Activated CD4-positive, alpha-beta memory T cell treated with anti-CD3 and anti-CD28 coated beads for 36 hours (primary cell): ENCODE results near the gene THAP12. TPM values are rescaled to one million over a fixed set of nuclear protein-coding genes. Genes with fewer than 3 reads are reported as not detected.
A peak's percentile ranks its signal among the peaks of the same experiment; 100 is the strongest.
"Not testable (repeated sequence)": the region's sequence is repeated elsewhere in the genome, so short reads cannot be mapped to it uniquely, and the experiment has no call there.

Experiments
- CTCF ChIA-PET: fragments of 350-600 bp; sonication (Branson Sonifier 250); formaldehyde crosslinking; loops from one replicate; lab custom pipeline; 2021; ENCODE audit warnings: antibody characterized with exemption, inconsistent platforms; lab: Charles Lee
- POLR2A ChIA-PET: fragments of 350-600 bp; sonication (Branson Sonifier 250); formaldehyde crosslinking; loops from one replicate; lab custom pipeline; 2021; ENCODE audit warnings: antibody characterized with exemption; lab: Charles Lee
- DNase-seq: peaks from one replicate; pipeline ENCODE4 v3.0.0-alpha.2; 2020
- H3K27ac Mint-ChIP-seq: one replicate; pipeline ENCODE4 v1.8.0; 2021; ENCODE audit warnings: mixed read lengths
- H3K27me3 Mint-ChIP-seq: one replicate; pipeline ENCODE4 v1.8.0; 2021; ENCODE audit warnings: mixed read lengths
- H3K36me3 Mint-ChIP-seq: one replicate; pipeline ENCODE4 v1.8.0; 2021; ENCODE audit warnings: mixed read lengths
- H3K4me1 Mint-ChIP-seq: one replicate; pipeline ENCODE4 v1.8.0; 2021; ENCODE audit warnings: low read depth, mixed read lengths
- H3K4me3 Mint-ChIP-seq: one replicate; pipeline ENCODE4 v1.8.0; 2021; ENCODE audit warnings: mild to moderate bottlenecking, mixed read lengths
- H3K9me3 Mint-ChIP-seq: one replicate; pipeline ENCODE4 v1.8.0; 2021; ENCODE audit warnings: mixed read lengths
- intact Hi-C: fragments of 100-400 bp; cut with micrococcal nuclease; formaldehyde crosslinking; loops from one replicate; pipeline ENCODE4 v1.15.1; 2023
- total RNA-seq, 2 experiments: library from RNA; stranded (reverse); gene quantifications; one replicate each; pipeline ENCODE4 v1.2.3, GENCODE V29; 2021

Gene THAP12, protein sequence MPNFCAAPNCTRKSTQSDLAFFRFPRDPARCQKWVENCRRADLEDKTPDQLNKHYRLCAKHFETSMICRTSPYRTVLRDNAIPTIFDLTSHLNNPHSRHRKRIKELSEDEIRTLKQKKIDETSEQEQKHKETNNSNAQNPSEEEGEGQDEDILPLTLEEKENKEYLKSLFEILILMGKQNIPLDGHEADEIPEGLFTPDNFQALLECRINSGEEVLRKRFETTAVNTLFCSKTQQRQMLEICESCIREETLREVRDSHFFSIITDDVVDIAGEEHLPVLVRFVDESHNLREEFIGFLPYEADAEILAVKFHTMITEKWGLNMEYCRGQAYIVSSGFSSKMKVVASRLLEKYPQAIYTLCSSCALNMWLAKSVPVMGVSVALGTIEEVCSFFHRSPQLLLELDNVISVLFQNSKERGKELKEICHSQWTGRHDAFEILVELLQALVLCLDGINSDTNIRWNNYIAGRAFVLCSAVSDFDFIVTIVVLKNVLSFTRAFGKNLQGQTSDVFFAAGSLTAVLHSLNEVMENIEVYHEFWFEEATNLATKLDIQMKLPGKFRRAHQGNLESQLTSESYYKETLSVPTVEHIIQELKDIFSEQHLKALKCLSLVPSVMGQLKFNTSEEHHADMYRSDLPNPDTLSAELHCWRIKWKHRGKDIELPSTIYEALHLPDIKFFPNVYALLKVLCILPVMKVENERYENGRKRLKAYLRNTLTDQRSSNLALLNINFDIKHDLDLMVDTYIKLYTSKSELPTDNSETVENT
- 10 to 100 TPM; 46.2 to 49.2 TPM for total RNA-seq

DNA sequence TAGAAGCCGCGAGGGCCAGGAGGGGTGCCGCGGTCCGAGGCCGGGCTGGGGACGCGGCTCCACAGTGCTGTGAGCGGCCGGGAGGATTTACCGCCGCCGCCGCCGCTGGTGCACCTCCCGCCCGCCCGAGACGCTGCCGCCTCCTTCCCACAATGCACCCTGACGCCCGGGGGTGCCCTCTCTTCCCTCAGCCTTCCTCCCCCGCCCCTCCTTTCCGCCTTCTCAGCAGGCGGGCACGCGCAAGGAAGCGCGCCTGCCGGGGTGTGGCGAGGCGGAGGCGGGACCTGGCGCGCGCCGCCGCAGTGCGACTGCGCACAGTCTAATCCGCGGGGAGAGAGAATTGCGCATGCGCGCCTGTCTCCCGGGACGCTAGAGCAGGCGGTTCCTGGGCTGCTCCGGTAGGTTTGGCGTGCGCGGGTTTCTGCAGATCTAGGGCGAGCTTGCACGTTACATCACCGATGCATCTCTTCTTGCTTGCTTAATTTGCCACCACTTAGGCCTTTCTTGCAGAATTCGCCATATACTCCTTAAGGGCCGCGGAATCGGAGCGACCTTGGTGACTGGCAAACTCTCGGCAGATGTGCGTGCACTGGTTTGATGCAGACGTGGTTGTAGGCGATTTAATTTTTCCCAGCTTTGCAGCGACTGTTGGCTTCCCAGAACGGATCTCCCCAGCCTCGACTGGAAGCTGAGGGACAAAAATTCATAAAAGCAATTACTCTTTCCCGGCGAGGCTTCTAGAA, at the start of gene THAP12, which contains the start of gene GVQW3:
THAP12 (minus strand) TSS at position 156 of the 743 bp plus-strand sequence. CDS start 296 bp downstream, outside the sequence.
GVQW3 (plus strand) TSS at position 347 of the 743 bp plus-strand sequence. CDS start 506 bp downstream, outside the sequence.
- H3K4me1 Mint-ChIP-seq: peaks cover 57% of the 10 kb centered on the region
- H3K4me3 Mint-ChIP-seq: peak within 1 kb of the TSS; percentile 87
- POLR2A ChIA-PET: interaction anchor here (1.1 to 1.6 kb wide), 3 partner anchors 9 to 62 kb away, joined by 3 to 4 read pairs (median 3); no protein-coding TSS in a partner anchor
- CTCF ChIA-PET: interaction anchor here (1.1 to 1.5 kb wide), 2 partner anchors 62 to 173 kb away, joined by 3 read pairs; no protein-coding TSS in a partner anchor
- no peaks in the 10 kb centered on the region for H3K27me3 Mint-ChIP-seq
- H3K27ac Mint-ChIP-seq: peak within 1 kb of the TSS; percentile 89
- H3K9me3 Mint-ChIP-seq: no peaks in the 10 kb centered on the region
- intact Hi-C loops: loop anchor here (1.0 to 5.0 kb wide), 5 partner anchors 10 to 566 kb away; partner anchors contain the start of gene UVRAG
- peak; percentile 98 for DNase-seq
- H3K36me3 Mint-ChIP-seq: peaks cover 4% of the 10 kb centered on the region

DNA sequence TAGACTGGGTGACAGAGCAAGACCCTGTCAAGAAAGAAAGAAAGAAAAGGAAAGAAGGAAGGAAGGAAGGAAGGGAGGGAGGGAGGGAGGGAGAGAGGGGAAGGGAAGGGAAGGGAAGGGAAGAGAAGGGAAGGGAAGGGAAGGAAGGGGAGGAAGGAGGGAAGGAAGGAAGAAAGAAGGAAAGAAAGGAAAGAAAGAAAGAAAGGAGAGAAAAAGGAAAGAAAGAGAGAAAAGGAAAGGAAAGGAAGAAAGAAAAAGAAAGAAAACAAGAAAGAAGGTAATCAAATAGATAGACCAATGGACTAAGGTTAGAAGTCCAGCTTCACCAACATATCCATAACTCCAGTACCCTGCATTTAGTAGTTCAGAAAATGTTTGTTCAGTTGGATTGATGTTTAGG, 45.7 kb upstream of the THAP12 start:
- no peak overlapping the region for H3K27ac Mint-ChIP-seq
- POLR2A ChIA-PET: no interaction called here
- no peaks in the 10 kb centered on the region for H3K9me3 Mint-ChIP-seq
- intact Hi-C loops: loop anchor here (10.0 kb wide), 1 partner anchor 222 kb away; the partner anchor contains the start of gene WNT11
- no peak overlapping the region for H3K4me3 Mint-ChIP-seq
- CTCF ChIA-PET: no interaction called here
- DNase-seq: no peak
- peaks cover 3% of the 10 kb centered on the region for H3K27me3 Mint-ChIP-seq
- peaks cover 13% of the 10 kb centered on the region for H3K4me1 Mint-ChIP-seq
- H3K36me3 Mint-ChIP-seq: no peaks in the 10 kb centered on the region

DNA sequence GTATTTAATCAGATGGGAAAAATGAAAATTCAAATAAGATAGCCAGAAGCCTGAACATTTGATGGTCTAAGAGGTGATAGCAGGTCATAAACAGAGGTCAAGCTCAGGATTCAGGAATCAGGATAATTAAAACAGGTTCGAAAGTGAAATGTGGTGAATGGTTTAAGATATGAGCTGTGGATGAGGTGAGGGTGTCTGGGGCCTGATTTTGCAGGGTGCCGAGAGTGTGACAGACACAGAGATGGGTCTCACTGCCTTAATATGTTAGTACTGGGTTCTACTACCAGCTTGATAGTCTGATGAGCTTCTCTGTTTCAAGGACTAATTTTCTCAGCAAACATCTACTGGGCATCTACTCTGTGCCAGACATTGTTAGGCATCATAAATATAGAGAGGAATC, 44.0 kb upstream of the THAP12 start:
- no peak overlapping the region for H3K27ac Mint-ChIP-seq
- no peak for DNase-seq
- peaks cover 13% of the 10 kb centered on the region for H3K4me1 Mint-ChIP-seq
- H3K27me3 Mint-ChIP-seq: peaks cover 3% of the 10 kb centered on the region
- POLR2A ChIA-PET: interaction anchor here (1.7 kb wide), 1 partner anchor 21 kb away, joined by 5 read pairs; the partner anchor contains the start of gene EMSY
- no peaks in the 10 kb centered on the region for H3K36me3 Mint-ChIP-seq
- H3K4me3 Mint-ChIP-seq: no peak overlapping the region
- intact Hi-C loops: loop anchor here (1.0 to 10.0 kb wide), 3 partner anchors 19 to 220 kb away; partner anchors contain the start of genes GVQW3, THAP12 and WNT11
- no peaks in the 10 kb centered on the region for H3K9me3 Mint-ChIP-seq
- CTCF ChIA-PET: interaction anchor here (1.0 kb wide), 1 partner anchor 217 kb away, joined by 4 read pairs; no protein-coding TSS in a partner anchor

DNA sequence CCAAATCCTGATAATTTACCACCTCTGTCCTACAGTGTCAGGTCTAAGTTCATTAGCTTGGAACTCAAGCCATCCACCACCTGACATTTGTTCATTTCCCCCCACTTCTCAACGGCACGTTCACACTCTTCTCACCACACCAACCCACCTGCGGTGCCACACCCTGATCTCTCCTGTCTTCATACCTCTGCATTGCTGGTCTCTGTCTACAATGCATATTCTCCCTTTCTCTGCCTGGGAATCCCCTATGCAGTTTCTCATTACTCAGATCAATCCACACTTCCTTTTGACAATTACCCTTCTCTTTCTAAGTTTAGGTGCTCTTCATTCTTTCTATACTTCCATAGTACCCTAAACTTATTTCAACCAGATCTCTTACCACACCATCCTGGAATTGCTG, 43.4 kb upstream of the THAP12 start:
- Mint-ChIP-seq H3K36me3 (no peaks in the 10 kb centered on the region), H3K4me3 (no peak overlapping the region), H3K9me3 (no peaks in the 10 kb centered on the region), H3K27me3 (peaks cover 4% of the 10 kb centered on the region), H3K4me1 (peaks cover 13% of the 10 kb centered on the region), H3K27ac (no peak overlapping the region)
- CTCF ChIA-PET: interaction anchor here (0.7 to 1.0 kb wide), 2 partner anchors 59 to 216 kb away, joined by 3 to 4 read pairs; no protein-coding TSS in a partner anchor
- DNase-seq: peak; percentile 61
- intact Hi-C loops: loop anchor here (1.0 to 10.0 kb wide), 3 partner anchors 20 to 220 kb away; partner anchors contain the start of genes GVQW3, THAP12 and WNT11
- POLR2A ChIA-PET: interaction anchor here (1.7 kb wide), 1 partner anchor 21 kb away, joined by 5 read pairs; the partner anchor contains the start of gene EMSY

DNA sequence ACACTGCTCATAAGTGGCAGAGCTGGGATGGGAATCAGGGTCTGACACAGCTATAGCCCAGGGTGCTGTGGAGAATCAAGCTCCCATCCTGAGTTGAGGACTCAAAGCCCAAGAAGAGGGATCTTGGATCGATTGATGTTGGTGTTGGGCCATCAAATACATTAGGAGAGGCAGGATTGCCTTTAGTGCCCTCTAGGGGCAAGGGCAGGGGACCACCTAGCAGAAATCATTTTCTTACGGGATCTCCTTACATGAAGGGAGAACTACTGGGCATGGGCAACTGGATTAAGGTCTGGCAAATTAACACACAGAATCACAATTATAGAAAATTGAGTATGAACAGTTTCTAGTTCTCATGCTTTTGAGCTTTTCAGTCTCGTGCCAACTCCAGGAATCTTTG, 39.0 kb upstream of the THAP12 start:
- intact Hi-C loops: loop anchor here (10.0 kb wide), 1 partner anchor 215 kb away; the partner anchor contains the start of gene WNT11
- ChIA-PET POLR2A (no interaction called here), CTCF (interaction anchor here (0.8 to 2.2 kb wide), 7 partner anchors 9 to 212 kb away, joined by 3 to 10 read pairs (median 5); no protein-coding TSS in a partner anchor)
- peaks cover 11% of the 10 kb centered on the region for H3K4me1 Mint-ChIP-seq
- H3K27ac Mint-ChIP-seq: no peak overlapping the region
- DNase-seq: peak; percentile 30
- H3K27me3 Mint-ChIP-seq: peaks cover 11% of the 10 kb centered on the region
- H3K9me3 Mint-ChIP-seq: no peaks in the 10 kb centered on the region
- H3K36me3 Mint-ChIP-seq: no peaks in the 10 kb centered on the region
- H3K4me3 Mint-ChIP-seq: no peak overlapping the region

DNA sequence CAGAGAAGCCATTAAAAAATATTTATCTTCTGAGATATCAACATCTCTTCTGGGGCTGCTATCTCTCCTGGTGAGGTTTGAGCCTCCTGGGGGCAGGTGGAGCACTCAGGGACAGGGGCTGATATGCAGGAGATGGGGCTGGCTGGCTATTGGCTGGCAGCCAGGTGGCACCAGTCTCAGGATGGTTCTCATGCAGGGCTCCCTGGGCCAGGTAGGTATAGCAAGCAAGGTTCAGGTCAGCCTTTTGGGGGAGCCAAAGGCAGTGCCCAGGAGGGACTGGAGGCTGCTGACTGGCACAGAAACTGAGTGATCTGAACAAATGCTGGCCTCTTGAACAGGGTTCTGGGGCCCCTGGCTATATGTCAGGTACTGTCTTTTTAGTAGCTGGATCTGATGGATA, 34.1 kb upstream of the THAP12 start:
- no peaks in the 10 kb centered on the region for H3K9me3 Mint-ChIP-seq
- intact Hi-C loops: no loop called here
- peaks cover 10% of the 10 kb centered on the region for H3K27me3 Mint-ChIP-seq
- no peak overlapping the region for H3K27ac Mint-ChIP-seq
- ChIA-PET CTCF (no interaction called here), POLR2A (no interaction called here)
- no peak overlapping the region for H3K4me3 Mint-ChIP-seq
- DNase-seq: peak; percentile 22
- no peaks in the 10 kb centered on the region for H3K36me3 Mint-ChIP-seq
- H3K4me1 Mint-ChIP-seq: no peaks in the 10 kb centered on the region

DNA sequence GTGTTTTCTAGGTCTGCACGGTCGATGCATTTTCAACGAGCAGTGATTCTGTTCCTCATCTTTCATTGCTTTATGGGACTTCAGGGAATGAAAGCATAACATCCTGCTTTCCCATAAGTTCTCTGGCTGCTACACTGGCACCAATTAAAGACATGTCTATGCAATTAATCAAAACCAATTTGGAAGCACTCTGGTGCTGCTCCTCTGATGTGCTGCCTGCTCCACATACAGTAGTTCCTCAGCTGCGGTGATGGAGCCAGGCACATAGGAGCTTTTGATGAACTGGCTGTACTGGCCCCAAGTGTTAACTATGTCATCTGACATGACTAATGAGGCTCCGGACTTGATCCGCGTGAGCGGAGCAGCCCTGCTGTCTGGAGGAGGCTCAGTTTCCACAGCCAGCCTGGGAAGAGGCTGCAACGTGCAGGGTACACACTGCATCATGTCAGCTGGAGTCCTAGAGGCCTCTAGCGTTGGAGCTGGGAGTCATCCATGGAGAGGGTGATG, 30.0 kb upstream of the THAP12 start:
- Mint-ChIP-seq H3K4me3 (no peak overlapping the region), H3K4me1 (no peaks in the 10 kb centered on the region), H3K27me3 (no peaks in the 10 kb centered on the region), H3K27ac (no peak overlapping the region), H3K9me3 (no peaks in the 10 kb centered on the region), H3K36me3 (no peaks in the 10 kb centered on the region)
- CTCF ChIA-PET: no interaction called here
- intact Hi-C loops: no loop called here
- POLR2A ChIA-PET: no interaction called here
- no peak for DNase-seq

DNA sequence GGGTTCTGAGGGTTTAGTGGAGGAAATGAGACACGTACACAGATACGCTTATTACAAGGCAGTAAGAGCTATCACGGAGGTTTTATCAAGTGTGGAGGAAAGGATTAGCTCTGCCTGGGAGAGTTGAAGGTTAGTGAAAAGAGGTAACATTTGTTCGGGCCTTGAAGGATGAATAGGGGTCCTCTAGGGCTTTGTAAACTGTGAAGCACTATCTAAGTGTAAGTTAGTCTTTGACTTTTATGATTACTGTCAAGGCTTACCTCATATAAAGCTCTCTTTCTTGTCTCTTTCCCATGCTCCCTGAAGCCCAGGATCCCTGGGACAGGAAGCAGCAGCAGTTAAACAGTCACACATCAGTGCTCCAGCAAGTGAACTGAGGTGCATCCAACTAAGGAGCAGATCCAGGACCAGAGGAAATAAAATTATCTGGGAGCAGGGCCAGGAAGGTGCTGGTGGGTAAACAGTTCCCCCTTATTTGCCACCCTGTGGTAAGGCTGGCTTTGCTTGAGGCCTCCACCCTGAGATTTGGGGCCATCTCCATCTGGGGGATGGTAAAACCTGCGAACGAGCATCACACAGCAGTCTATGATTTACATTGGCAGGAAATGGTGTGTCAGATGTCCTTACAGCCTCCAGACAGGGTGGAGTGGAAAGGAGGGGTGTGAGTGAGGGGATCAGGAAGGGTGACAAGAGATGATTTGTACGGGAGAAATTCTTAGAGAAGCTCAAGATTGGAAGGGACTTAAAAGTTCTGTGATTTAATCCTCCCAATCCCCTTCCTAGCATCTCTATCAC, 27.4 kb upstream of the THAP12 start:
- Mint-ChIP-seq H3K9me3 (no peaks in the 10 kb centered on the region), H3K4me1 (no peaks in the 10 kb centered on the region), H3K36me3 (no peaks in the 10 kb centered on the region), H3K27ac (no peak overlapping the region), H3K4me3 (no peak overlapping the region), H3K27me3 (no peaks in the 10 kb centered on the region)
- intact Hi-C loops: no loop called here
- POLR2A ChIA-PET: no interaction called here
- no peak for DNase-seq
- CTCF ChIA-PET: no interaction called here

DNA sequence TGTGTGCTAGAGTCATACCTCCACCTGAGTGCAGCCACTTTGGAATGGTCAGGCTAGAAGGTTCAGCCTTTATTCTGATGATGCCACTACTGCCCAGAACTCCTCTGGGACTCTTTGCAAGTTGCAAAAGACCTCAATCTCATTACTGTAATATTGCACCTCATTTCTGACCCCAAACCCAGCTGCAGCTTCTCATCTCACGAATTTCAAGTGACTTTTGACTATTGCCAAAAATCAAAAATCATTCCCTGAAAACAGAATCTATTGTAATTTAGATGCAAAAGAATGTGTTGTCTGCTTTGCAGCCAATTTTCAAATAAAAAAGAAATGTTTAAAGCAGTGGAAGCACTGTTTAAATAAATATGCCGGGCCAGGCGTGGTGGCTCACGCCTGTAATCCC, 25.4 kb upstream of the THAP12 start:
- Mint-ChIP-seq H3K27ac (no peak overlapping the region), H3K4me1 (no peaks in the 10 kb centered on the region), H3K4me3 (no peak overlapping the region), H3K27me3 (no peaks in the 10 kb centered on the region), H3K9me3 (no peaks in the 10 kb centered on the region), H3K36me3 (no peaks in the 10 kb centered on the region)
- intact Hi-C loops: no loop called here
- DNase-seq: no peak
- ChIA-PET CTCF (interaction anchor here (0.7 to 1.0 kb wide), 2 partner anchors 198 to 1199 kb away, joined by 3 read pairs; no protein-coding TSS in a partner anchor), POLR2A (no interaction called here)

DNA sequence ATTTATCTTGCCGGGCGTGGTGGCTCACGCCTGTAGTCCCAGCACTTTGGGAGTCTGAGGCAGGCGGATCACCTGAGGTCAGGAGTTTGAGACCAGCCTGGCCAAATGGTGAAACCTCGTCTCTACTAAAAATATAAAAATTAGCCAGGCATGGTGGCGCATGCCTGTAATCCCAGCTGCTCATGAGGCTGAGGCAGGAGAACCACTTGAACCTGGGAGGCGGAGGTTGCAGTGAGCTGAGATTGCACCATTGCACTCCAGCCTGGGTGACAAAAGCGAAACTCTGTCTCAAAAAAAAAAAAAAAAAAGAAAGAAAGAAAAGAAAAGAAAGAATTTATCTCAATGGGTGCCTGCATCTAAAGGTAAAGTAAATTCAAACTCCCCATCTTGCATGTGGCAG, 20.6 kb upstream of the THAP12 start:
- CTCF ChIA-PET, H3K27ac Mint-ChIP-seq, H3K4me1 Mint-ChIP-seq, H3K4me3 Mint-ChIP-seq, H3K27me3 Mint-ChIP-seq, H3K36me3 Mint-ChIP-seq, POLR2A ChIA-PET, DNase-seq, H3K9me3 Mint-ChIP-seq, intact Hi-C loops: not testable (repeated sequence)
